Measurements from ENCODE around the gene DAZAP1.

- TF ChIP-seq POLR2A (IDR thresholded peaks at IDR 0.05): no peak
- TF ChIP-seq CTCF (IDR thresholded peaks at IDR 0.05): no peak
These were observed 7.6 kb upstream of the DAZAP1 start for GRCh38 chr19:1399745-1400144.
